GM12873 (cell line): ENCODE measurements around the gene LMBR1.

ENCODE experiments used
- CTCF ChIP-seq: IDR thresholded peaks from 2 replicates; pipeline ENCODE4 v1.5.1; 2012; ENCODE audit warnings: low read depth, mild to moderate bottlenecking, moderate library complexity, low read length, control low read depth; ENCODE audit not compliant: insufficient read depth; ENCODE audit errors: missing control alignments

The LMBR1 gene

GRCh38 chr7:156903232-156903909 lies 10.4 kb upstream of the LMBR1 start:
- TF ChIP-seq CTCF, result no peak

GRCh38 chr7:156898938-156899337 lies 6.0 kb upstream of the LMBR1 start:
- TF ChIP-seq CTCF, result no peak

- TF ChIP-seq CTCF, result no peak
These were observed 4.7 kb upstream of the LMBR1 start for GRCh38 chr7:156897673-156898072.

- no peak for TF ChIP-seq CTCF
These were observed 3.5 kb upstream of the LMBR1 start for GRCh38 chr7:156896388-156897022.

DNA sequence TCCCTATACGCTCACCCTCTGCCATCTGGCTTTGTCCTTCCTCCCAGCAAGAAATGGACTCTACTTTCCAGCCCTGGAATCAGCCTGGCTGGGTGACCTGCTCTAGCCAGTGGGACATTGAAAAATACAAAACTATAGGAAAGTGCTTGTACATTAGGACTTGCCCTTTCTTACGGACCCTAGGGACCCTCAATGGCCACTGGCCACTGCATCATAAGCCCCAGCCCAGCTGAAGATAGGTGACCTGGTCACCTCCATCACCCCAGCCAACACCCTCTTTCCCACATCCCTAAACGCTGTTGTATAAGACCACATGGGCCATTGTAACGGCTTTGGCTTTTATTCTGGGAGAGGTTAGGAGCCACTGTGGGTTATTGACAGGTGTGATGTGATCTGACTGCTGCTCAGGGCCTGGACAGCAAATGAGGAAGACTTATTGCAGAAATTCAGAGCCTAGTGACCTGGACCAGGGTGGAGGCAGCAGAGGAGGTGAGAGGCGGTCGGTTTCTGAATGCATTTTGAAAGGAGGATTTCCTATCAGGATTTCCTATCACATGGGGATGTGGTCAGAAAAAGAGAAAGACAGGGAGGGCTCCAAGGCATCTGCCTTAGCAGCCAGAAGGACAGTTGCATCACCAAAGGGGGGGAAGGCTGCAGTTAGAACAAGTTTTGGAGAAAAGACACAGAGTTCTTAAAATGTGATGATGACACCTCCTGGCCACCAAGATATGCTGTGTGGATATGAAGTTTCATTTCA lies 2.2 kb upstream of the LMBR1 start:
- no peak for TF ChIP-seq CTCF

DNA sequence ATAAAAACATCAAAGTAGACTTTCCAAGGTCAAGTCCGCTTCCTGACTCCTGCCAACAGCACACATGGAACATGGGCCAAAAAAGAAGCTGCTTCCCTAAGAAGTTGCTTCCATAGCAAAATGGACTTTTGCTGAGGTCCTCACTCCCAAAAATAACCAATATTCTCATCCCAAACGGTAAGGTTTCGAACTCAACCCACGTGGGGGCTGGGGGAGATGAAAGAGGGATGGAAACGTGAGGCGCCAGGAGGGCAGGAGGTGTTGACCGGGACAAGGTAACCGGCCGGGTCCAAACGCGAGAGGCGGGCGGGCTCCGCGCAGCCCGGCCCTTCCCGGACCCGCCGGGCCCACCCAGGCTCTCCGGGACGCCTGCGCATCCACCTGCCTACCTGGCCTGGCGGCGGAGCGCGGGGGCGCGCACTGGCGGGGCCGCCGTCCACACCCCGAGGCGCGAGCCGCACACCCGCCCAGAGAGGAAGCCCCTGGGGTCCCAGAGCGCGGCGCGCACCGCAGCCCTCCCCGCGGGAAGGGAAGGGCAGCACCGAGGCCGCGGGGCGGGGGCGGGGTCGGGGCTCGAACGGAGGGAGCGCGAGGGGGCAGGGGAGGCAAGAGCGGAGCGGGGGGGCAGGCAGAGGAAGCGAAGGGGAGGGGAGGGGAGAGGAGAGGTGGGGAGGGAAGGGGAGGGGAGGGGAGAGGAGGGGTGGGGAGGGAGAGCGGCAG lies 742 bp downstream of the LMBR1 start:
- no peak for TF ChIP-seq CTCF

DNA sequence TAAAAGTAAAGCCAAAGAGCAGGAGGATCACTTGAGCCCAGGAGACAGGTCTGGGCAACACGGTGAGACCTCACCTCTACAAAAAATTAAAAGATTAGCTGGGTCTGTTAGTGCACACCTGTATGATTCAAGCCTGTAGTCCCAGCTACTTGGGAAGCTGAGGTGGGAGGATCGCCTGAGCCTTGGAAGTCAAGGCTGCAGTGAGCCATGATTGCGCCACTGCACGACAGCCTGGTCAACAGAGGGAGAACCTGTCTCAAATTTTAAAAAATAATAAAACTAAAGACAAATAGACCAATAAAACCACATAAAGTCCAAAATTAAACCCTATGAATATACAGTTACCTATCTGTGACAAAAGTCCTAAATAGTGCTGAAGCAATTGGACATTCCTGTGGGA lies 3.2 kb downstream of the LMBR1 start:
- TF ChIP-seq CTCF, result no peak
